DMS114 treated with DMSO at 0.1 percent for 48 hours (cell line): ENCODE data around the gene TTLL6.
"Not testable (repeated sequence)": the region's sequence is repeated elsewhere in the genome, so short reads cannot be mapped to it uniquely, and the experiment has no call there.

Experiments used
- DNase-seq: peaks from one replicate; lab custom pipeline; 2025; ENCODE audit not compliant: unreplicated experiment; lab: John Stamatoyannopoulos, UW

Gene TTLL6

GRCh38 chr17:48816438-48816773, 623 bp downstream of the TTLL6 start:
- no peak for DNase-seq

- no peak for DNase-seq
Measured at GRCh38 chr17:48815311-48815710, 1.7 kb downstream of the TTLL6 start.

GRCh38 chr17:48814504-48814903, 2.5 kb downstream of the TTLL6 start:
- DNase-seq: no peak

- DNase-seq: no peak
Measured at GRCh38 chr17:48812001-48812400, 5.0 kb downstream of the TTLL6 start.

GRCh38 chr17:48809182-48809581, 7.8 kb downstream of the TTLL6 start:
- DNase-seq: no peak

- peak; percentile 44 for DNase-seq
Measured at GRCh38 chr17:48804936-48805411, 12.1 kb downstream of the TTLL6 start.

GRCh38 chr17:48800626-48801217, 16.3 kb downstream of the TTLL6 start:
- DNase-seq: no peak

GRCh38 chr17:48799069-48799723, 17.8 kb downstream of the TTLL6 start:
- DNase-seq: no peak

GRCh38 chr17:48796163-48796522, 20.9 kb downstream of the TTLL6 start:
- not testable (repeated sequence) for DNase-seq

GRCh38 chr17:48795444-48796162, 21.4 kb downstream of the TTLL6 start:
- no peak for DNase-seq

GRCh38 chr17:48792033-48792798, 24.8 kb downstream of the TTLL6 start:
- DNase-seq: no peak

GRCh38 chr17:48791128-48792032, 25.6 kb downstream of the TTLL6 start:
- peak; percentile 64 for DNase-seq

GRCh38 chr17:48790607-48791127, 26.4 kb downstream of the TTLL6 start:
- no peak for DNase-seq

- no peak for DNase-seq
Measured at GRCh38 chr17:48787828-48788227, 29.2 kb downstream of the TTLL6 start.

GRCh38 chr17:48779421-48779820, 37.6 kb downstream of the TTLL6 start:
- no peak for DNase-seq

GRCh38 chr17:48776602-48777001, 40.4 kb downstream of the TTLL6 start:
- no peak for DNase-seq

GRCh38 chr17:48773245-48773644, 43.8 kb downstream of the TTLL6 start:
- no peak for DNase-seq

- no peak for DNase-seq
Measured at GRCh38 chr17:48770954-48771353, 46.1 kb downstream of the TTLL6 start.

GRCh38 chr17:48769009-48769675, 47.9 kb downstream of the TTLL6 start:
- no peak for DNase-seq

- DNase-seq: no peak
Measured at GRCh38 chr17:48767263-48767774, 49.7 kb downstream of the TTLL6 start.
